ENCODE results near the gene ADD2. TPM values are rescaled to one million over a fixed set of nuclear protein-coding genes. Genes with fewer than 3 reads are reported as not detected.
A peak's percentile ranks its signal among the peaks of the same experiment; 100 is the strongest.

ADD2 gene
- total RNA-seq, 3 donors from 2014 or later = 0.43 to 4.0 (median 1.1) TPM

DNA sequence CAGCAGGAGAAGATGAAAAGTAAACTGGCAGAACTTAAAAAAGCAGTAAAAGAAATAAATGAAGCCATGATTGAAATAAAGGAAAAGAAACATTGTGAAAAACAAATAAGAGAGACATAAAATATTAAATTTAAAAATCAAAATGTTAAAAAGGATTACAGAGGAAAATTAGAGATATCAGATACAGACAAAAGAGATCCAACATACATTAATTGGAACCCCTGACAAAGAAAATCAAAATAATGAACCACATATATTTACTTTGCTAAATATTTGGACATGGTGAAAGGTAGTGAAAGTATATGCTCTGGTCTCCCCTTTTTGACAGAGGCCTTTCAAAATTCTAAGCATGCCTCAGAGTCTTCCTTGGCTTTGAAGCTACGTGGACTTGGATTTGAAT lies 134.5 kb downstream of the ADD2 start:
- no peak for ATAC-seq
- no peaks in the 10 kb centered on the region for H3K36me3 ChIP-seq (ENCODE audit: low read depth)

DNA sequence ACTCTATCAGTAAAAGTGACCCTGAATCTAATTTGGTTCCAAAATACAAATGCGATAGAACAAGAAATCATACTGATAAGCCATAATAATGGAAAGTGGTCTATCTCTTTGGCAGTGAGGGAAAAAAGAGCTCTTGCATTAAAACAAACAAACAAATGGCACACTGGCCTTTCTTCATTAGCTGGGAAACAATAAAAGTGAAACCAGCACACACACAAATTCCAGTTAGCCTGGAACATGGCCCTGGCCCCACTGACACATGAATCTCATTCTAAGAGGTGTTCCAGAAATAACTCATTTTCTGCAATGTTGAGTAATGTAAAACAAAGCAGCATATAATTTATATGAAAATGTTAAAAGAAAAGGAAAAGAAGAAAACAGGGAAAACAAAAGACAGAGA lies 135.0 kb downstream of the ADD2 start:
- intact Hi-C loops (cut with DNase I, micrococcal nuclease) = no loop called here

More for the DNA sequence above, 134.5 kb downstream of the ADD2 start:
- TF ChIP-seq, protein P1, sequence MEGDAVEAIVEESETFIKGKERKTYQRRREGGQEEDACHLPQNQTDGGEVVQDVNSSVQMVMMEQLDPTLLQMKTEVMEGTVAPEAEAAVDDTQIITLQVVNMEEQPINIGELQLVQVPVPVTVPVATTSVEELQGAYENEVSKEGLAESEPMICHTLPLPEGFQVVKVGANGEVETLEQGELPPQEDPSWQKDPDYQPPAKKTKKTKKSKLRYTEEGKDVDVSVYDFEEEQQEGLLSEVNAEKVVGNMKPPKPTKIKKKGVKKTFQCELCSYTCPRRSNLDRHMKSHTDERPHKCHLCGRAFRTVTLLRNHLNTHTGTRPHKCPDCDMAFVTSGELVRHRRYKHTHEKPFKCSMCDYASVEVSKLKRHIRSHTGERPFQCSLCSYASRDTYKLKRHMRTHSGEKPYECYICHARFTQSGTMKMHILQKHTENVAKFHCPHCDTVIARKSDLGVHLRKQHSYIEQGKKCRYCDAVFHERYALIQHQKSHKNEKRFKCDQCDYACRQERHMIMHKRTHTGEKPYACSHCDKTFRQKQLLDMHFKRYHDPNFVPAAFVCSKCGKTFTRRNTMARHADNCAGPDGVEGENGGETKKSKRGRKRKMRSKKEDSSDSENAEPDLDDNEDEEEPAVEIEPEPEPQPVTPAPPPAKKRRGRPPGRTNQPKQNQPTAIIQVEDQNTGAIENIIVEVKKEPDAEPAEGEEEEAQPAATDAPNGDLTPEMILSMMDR (IDR thresholded peaks at IDR 0.05) = no peak
- intact Hi-C loops (cut with DNase I, micrococcal nuclease) = no loop called here
- Histone ChIP-seq H3K4me3 (no peak overlapping the region), H3K9me3 (no peaks in the 10 kb centered on the region), H3K4me1 (ENCODE audit: low read depth) (no peaks in the 10 kb centered on the region)
- no peak for DNase-seq

DNA sequence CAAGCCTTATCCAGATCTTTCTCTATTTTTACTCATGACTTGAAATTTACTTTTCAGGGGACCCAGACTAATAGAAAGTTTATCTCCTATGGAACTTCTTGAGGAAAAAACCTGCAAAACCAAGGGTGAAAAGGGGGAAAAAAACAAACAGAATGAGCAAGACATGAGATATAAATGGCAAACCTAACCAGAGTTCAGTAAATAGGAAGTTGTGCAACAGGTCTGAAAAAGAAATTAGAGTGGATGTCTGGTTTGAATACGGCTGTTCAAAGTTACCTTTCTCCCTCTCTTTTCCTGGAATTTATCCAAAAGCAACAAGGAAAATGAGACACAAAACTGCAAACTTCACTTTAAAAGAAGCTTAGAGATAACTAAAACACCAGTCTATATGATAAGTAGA lies 135.6 kb downstream of the ADD2 start:
- intact Hi-C loops (cut with DNase I, micrococcal nuclease) = no loop called here
- no peak for ATAC-seq
- H3K9me3 ChIP-seq = no peaks in the 10 kb centered on the region

More for the DNA sequence above, 135.0 kb downstream of the ADD2 start:
- Histone ChIP-seq H3K9me3 (no peaks in the 10 kb centered on the region), H3K4me3 (no peak overlapping the region), H3K36me3 (ENCODE audit: low read depth) (no peaks in the 10 kb centered on the region), H3K4me1 (ENCODE audit: low read depth) (no peaks in the 10 kb centered on the region)
- DNase-seq (no peak), ATAC-seq (no peak)
- TF ChIP-seq, protein P1 (IDR thresholded peaks at IDR 0.05) = no peak

DNA sequence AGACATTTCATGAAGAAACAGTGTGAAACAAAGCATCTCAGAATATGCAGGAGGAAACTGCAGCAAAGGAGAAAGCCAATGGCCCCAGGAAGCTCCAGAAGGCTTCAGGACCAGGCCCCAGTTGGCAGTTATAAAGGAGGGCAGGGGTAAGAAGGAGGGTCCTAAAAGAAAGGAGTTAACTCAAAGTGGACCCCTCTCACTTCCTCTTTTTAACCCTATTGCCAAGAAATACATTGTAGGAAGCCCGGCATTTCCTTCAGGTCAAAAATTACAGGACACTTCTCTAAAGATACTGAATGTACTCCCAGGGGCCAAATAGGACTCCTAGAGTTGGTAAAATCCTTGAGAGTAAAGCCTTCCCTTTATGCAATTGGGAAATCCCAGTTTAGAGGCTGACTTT lies 137.2 kb downstream of the ADD2 start:
- DNase-seq = no peak
- intact Hi-C loops (cut with DNase I, micrococcal nuclease) = no loop called here
- Histone ChIP-seq H3K9me3 (no peaks in the 10 kb centered on the region), H3K4me3 (no peak overlapping the region), H3K36me3 (ENCODE audit: low read depth) (no peaks in the 10 kb centered on the region), H3K4me1 (ENCODE audit: low read depth) (no peaks in the 10 kb centered on the region)
- no peak for ATAC-seq
- TF ChIP-seq, protein P1 (IDR thresholded peaks at IDR 0.05) = no peak

More for the DNA sequence above, 135.6 kb downstream of the ADD2 start:
- Histone ChIP-seq H3K4me1 (ENCODE audit: low read depth) (no peaks in the 10 kb centered on the region), H3K36me3 (ENCODE audit: low read depth) (no peaks in the 10 kb centered on the region), H3K4me3 (no peak overlapping the region)
- TF ChIP-seq, protein P1 (IDR thresholded peaks at IDR 0.05) = no peak
- no peak for DNase-seq

DNA sequence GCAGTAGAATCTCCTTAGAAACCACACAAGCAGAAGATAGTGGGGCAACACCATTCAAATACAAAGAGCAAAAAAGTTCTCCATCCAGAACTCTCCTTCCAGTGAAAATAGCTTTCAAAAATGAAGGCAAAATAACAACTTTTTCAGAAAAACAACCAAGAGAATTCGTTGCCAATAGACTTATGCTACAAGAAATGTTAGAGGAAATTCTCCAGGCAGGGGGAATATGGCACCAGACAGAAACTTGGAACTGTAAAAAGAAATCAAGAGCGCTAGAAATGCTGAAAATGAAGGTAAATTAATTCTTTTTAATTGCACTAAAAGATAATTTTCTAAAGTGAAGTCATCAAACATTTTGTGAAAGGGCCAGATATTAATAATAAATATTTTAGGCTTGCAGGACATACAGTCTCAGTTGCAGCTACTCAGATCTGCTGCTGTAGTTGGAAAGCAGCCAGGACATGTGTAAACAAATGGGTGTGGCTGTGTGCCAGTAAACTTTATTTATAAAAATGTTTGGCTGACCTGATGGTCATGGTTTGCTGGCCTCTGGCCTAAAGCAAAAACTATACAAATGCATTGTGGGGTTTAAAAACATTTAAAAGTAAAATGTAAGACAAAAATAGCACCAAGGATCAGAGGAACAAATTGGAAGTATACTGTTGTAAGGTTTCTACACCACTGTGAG lies 140.6 kb downstream of the ADD2 start:
- H3K9me3 ChIP-seq = no peaks in the 10 kb centered on the region
- no peak overlapping the region for H3K4me3 ChIP-seq
- intact Hi-C loops (cut with DNase I, micrococcal nuclease) = no loop called here
- H3K36me3 ChIP-seq (ENCODE audit: low read depth) = no peaks in the 10 kb centered on the region
- ATAC-seq (peak; percentile 54), DNase-seq (peak in 1 of 3 donors; percentile 43)
- TF ChIP-seq, protein P1 (IDR thresholded peaks at IDR 0.05) = no peak
- H3K4me1 ChIP-seq (ENCODE audit: low read depth) = no peaks in the 10 kb centered on the region
